OCI-LY1 (cell line): ENCODE data around the gene TM4SF4.

Experiments
- H2AFZ ChIP-seq: fragments of 200-600 bp; sonication (generic), shearing (Covaris generic); 2 replicates; pipeline ENCODE4 v1.6.0; 2014; ENCODE audit warnings: antibody characterized with exemption, mild to moderate bottlenecking, low read length
- H3F3A ChIP-seq: fragments of 200-600 bp; sonication (generic), shearing (Covaris generic); 2 replicates; pipeline ENCODE4 v1.6.0; 2014; ENCODE audit warnings: mild to moderate bottlenecking, antibody characterized with exemption, low read length, moderate library complexity; ENCODE audit not compliant: insufficient read depth
- H3K27ac ChIP-seq: fragments of 200-600 bp; sonication (generic); 2 replicates; pipeline ENCODE4 v1.5.1; 2014; ENCODE audit warnings: low read length, mixed run types, mild to moderate bottlenecking, low read depth; ENCODE audit not compliant: poor library complexity, severe bottlenecking
- H3K27me3 ChIP-seq: fragments of 200-600 bp; sonication (generic); 2 replicates; pipeline ENCODE4 v1.6.0; 2014; ENCODE audit warnings: antibody characterized with exemption, mild to moderate bottlenecking, low read length, moderate library complexity; ENCODE audit not compliant: insufficient read depth
- H3K36me3 ChIP-seq: fragments of 200-600 bp; sonication (generic); 2 replicates; pipeline ENCODE4 v1.6.1; 2014; ENCODE audit warnings: mild to moderate bottlenecking, antibody characterized with exemption, low read length, moderate library complexity, mixed read lengths; ENCODE audit not compliant: insufficient read depth
- H3K4me1 ChIP-seq: fragments of 200-600 bp; sonication (generic); 2 replicates; pipeline ENCODE4 v1.5.1; 2014; ENCODE audit warnings: mild to moderate bottlenecking, low read length, moderate library complexity; ENCODE audit not compliant: insufficient read depth, severe bottlenecking
- H3K4me2 ChIP-seq: fragments of 200-600 bp; sonication (generic), shearing (Covaris generic); 2 replicates; pipeline ENCODE4 v1.6.1; 2014; ENCODE audit warnings: low read length
- H3K4me3 ChIP-seq: fragments of 200-600 bp; sonication (generic); 2 replicates; pipeline ENCODE4 v1.5.1; 2014; ENCODE audit warnings: low read length, low read depth, mild to moderate bottlenecking, mixed read lengths; ENCODE audit not compliant: poor library complexity, severe bottlenecking
- H3K79me2 ChIP-seq: fragments of 200-600 bp; shearing (Covaris generic); 2 replicates; pipeline ENCODE4 v1.6.1; 2016; ENCODE audit warnings: mixed run types, low read length, mixed read lengths; ENCODE audit not compliant: insufficient read depth
- H3K9ac ChIP-seq: fragments of 200-600 bp; sonication (generic), shearing (Covaris generic); 2 replicates; pipeline ENCODE4 v1.6.1; 2014; ENCODE audit warnings: mild to moderate bottlenecking, low read length, mixed read lengths
- H3K9me2 ChIP-seq: fragments of 200-600 bp; sonication (generic), shearing (Covaris generic); 2 replicates; pipeline ENCODE4 v1.6.1; 2014; ENCODE audit warnings: low read depth, mild to moderate bottlenecking, low read length, mixed read lengths
- H3K9me3 ChIP-seq: fragments of 200-600 bp; shearing (Covaris generic); 2 replicates; pipeline ENCODE4 v1.6.1; 2014; ENCODE audit warnings: low read length, mixed read lengths
- H4K20me1 ChIP-seq: fragments of 200-600 bp; sonication (generic), shearing (Covaris generic); 2 replicates; pipeline ENCODE4 v1.6.0; 2016; ENCODE audit warnings: mild to moderate bottlenecking, low read length; ENCODE audit not compliant: insufficient read depth
- CTCF ChIP-seq: fragments of 200-600 bp; sonication (generic), shearing (Covaris generic); IDR thresholded peaks from 2 replicates; pipeline ENCODE4 v1.5.1; 2017; ENCODE audit warnings: mild to moderate bottlenecking, antibody characterized with exemption, low read length, moderate library complexity, mixed read lengths
- EZH2 ChIP-seq: fragments of 200-600 bp; sonication (generic), shearing (Covaris generic); IDR thresholded peaks from 2 replicates; pipeline ENCODE4 v1.8.0; 2017; ENCODE audit warnings: borderline replicate concordance, mixed run types, mild to moderate bottlenecking, antibody characterized with exemption, low read length, moderate library complexity, mixed read lengths

Gene TM4SF4

GRCh38 chr3:149532489-149533180 lies 58.1 kb downstream of the TM4SF4 start:
- Histone ChIP-seq H3K9me3 (no peaks in the 10 kb centered on the region), H3K36me3 (no peaks in the 10 kb centered on the region), H3K9me2 (no peaks in the 10 kb centered on the region), H3K4me3 (no peak overlapping the region), H3K27me3 (no peaks in the 10 kb centered on the region), H3K27ac (peak overlapping the region; percentile 18), H3F3A (no peaks in the 10 kb centered on the region), H2AFZ (no peak overlapping the region), H4K20me1 (no peaks in the 10 kb centered on the region), H3K4me1 (peaks cover 10% of the 10 kb centered on the region), H3K79me2 (no peaks in the 10 kb centered on the region), H3K9ac (no peak overlapping the region), H3K4me2 (no peak overlapping the region)
- no peak for TF ChIP-seq CTCF
- TF ChIP-seq EZH2 = no peak

GRCh38 chr3:149534082-149534481 lies 59.6 kb downstream of the TM4SF4 start:
- H3K79me2 ChIP-seq = no peaks in the 10 kb centered on the region

GRCh38 chr3:149534671-149535332 lies 60.3 kb downstream of the TM4SF4 start:
- Histone ChIP-seq H3K27ac (peak overlapping the region; percentile 30), H3K79me2 (no peaks in the 10 kb centered on the region), H3K9me3 (no peaks in the 10 kb centered on the region), H3K27me3 (no peaks in the 10 kb centered on the region), H3F3A (no peaks in the 10 kb centered on the region), H3K4me2 (no peak overlapping the region), H4K20me1 (no peaks in the 10 kb centered on the region), H3K36me3 (no peaks in the 10 kb centered on the region), H3K4me1 (peaks cover 10% of the 10 kb centered on the region), H2AFZ (no peak overlapping the region), H3K4me3 (no peak overlapping the region), H3K9ac (no peak overlapping the region), H3K9me2 (no peaks in the 10 kb centered on the region)
- TF ChIP-seq CTCF = no peak

More at GRCh38 chr3:149534082-149534481, 59.6 kb downstream of the TM4SF4 start:
- Histone ChIP-seq H2AFZ (no peak overlapping the region), H3K36me3 (no peaks in the 10 kb centered on the region), H3K27ac (no peak overlapping the region), H3K4me3 (no peak overlapping the region), H3K27me3 (no peaks in the 10 kb centered on the region), H3K4me2 (no peak overlapping the region), H3K9me2 (no peaks in the 10 kb centered on the region), H3K4me1 (peaks cover 10% of the 10 kb centered on the region), H4K20me1 (no peaks in the 10 kb centered on the region), H3K9ac (no peak overlapping the region), H3K9me3 (no peaks in the 10 kb centered on the region), H3F3A (no peaks in the 10 kb centered on the region)
- TF ChIP-seq CTCF = no peak
- TF ChIP-seq EZH2 = no peak
